HG03066 (cell line): Measurements from ENCODE around the gene HIF3A.
"Not testable (repeated sequence)": the region's sequence is repeated elsewhere in the genome, so short reads cannot be mapped to it uniquely, and the experiment has no call there.

ENCODE experiments used
- ATAC-seq: cut with Tn5 transposase; IDR thresholded peaks from one replicate; pipeline ENCODE4 v1.9.1; 2021; ENCODE audit warnings: low read depth; ENCODE audit not compliant: unreplicated experiment

HIF3A gene

DNA sequence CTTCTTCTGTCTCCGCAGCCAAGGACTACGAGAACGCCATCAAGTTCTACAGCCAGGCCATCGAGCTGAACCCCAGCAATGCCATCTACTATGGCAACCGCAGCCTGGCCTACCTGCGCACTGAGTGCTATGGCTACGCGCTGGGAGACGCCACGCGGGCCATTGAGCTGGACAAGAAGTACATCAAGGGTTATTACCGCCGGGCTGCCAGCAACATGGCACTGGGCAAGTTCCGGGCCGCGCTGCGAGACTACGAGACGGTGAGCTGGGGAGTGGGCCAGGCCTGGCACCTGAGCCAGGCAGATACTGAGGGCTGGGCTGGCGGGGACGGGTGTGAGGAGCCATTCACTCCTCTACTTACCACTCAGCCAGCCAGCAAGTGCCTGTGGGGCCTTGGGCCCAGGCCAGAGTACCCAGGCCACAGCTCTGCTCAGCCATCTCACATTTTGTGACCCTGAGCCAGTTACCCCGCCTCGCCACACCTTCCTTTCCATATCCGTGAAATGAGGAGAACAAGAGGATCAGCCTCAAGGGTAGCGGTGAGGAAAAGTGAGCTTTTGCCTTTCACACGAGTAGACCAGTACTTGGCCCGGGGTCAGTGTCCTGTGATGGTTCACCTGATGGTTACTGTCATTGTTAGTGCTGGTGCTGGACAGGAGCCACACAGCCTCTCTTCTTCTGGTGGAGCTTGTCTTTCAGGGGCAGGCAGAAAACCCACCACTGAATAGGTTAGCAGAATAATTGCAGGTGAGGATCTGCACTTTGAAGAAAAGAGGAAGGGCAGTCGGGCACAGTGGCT is 57.1 kb downstream of the HIF3A start:
- ATAC-seq, result no peak

DNA sequence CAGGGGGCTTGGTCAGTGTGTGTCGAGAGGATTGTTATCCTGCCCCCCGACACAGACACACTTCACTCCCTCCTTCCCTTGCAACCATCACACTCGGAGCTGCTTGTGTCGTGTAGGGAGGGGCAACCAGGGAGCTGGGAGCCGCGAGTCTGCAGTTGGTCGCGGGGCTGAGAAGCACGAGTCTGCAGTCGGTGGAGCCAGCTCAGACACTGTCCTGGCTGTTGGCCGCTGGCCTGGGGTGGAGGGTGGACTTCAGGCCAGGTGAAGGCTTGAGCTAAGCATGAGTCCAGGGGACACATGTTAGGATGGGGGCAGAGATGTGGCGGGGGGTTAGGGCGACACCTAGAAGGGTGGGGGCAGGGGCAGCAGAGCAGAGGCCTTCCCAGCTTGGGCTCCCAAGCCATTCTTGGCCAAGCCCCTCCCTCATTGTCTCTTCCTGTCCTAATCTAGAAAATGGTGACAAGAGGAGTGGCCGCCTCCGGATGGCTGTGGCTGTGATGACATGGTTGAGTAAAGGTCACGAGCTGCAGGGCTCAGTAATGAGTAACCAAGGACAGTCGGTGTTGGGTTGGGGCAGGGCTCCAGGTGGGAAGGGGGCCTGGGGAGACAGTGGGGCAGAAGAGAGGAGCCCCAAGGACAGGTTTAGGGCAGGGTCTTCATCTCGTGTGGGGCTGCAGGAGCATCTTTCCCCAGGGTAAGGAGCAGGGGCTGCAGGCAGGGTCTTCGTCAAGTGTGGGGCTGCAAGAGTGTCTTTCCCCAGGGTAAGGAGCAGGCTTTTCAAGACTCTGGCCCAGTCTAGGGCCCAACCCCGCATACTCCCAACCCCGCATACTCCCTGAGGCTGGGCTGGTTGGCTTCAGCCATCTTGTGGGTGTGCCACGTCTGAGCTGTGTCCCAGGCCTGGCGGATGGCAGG is 58.6 kb downstream of the HIF3A start:
- ATAC-seq, result no peak

DNA sequence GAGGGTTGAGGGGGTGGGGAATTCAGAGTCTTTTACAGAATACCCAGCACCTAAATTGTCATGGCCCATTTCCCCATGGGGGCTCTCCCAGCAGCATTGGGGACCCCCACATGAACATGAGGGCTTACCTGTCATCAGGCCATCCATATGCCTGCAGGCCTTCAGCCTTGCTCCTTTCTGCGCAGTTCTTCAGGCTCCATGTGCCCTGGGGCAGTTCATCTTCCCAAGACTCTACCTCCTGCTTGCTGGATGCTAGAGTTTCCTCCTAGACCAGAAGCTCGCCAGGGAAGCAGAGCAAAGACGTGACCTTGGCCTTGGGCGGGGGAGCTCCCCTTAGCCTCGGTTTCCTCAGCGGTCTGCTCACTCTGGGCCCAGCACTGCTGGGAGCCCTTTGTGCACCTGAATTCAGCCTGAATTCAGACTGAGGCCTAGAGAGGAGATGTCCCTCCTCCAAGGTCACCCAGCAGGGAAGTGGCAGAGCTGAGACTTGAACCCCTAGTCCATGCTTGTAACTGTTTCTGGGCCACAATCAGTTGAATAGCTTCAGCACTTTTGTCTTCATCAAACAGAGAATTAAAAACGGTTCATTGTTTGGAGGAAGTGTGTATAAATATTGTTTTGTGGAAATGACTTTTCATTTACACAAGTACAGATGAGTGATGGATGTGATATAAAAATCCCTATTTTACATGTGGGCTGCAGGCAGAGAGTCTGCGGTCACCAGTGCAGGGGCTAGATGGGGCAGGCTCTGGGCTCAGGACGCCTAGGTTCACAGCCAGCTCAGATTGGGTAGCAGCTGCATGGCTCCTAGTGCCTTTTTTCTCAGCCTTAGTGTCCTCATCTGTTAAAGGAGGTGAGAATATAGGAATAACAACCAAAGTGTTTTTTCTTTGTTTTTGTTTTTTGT is 59.6 kb downstream of the HIF3A start:
- no peak for ATAC-seq

DNA sequence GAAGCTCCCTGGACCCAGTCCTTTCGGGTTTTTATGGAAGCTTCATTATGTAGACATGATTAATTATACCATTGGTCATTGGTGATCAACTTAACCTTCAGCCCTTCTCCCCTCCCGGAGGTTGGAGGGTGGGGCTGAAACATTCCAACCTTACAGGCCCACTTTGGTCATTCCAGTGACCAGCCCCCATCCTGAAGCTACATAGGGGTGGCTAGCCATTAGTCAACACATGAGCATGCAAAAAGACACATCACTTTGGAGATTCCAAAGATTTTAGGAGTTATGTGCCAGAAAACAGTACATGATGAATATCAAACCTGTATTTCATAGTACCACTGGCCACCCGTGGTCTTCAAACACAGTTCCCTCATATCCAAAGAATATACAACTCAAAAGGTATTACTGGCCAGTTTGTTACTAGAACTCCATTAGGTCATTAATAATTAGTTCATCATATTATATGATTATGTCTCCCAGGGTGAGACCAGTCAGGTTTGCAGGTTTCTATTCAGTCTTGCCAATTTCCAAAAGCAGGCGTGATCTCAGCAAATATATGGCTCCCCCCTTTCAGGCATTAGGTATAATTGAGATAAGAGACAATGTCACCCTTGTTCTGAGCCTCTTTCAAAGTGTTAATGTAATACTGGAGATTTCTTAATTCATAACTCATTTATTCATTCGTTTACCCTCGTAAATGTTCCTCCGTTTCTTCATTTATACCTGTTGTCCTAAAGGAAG is 61.2 kb downstream of the HIF3A start:
- ATAC-seq, result no peak

DNA sequence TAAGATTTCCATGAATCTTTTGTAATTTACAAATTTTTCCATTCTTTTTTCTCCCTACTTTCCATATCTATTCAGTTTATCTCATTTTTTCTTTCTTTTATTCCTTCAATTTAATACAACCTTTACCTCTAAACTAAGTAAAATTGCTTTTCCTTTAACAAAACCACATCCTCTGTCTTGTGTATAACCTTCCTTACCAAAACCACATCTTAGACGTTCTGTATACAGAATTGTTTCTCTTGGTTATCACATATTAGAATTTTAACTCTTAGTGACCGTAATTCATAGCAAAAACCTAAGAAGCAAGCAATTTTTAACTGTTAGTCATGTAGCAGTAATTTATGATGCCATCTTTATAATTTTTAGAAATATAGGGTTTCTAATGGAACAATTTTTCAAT is 65.1 kb downstream of the HIF3A start:
- no peak for ATAC-seq

DNA sequence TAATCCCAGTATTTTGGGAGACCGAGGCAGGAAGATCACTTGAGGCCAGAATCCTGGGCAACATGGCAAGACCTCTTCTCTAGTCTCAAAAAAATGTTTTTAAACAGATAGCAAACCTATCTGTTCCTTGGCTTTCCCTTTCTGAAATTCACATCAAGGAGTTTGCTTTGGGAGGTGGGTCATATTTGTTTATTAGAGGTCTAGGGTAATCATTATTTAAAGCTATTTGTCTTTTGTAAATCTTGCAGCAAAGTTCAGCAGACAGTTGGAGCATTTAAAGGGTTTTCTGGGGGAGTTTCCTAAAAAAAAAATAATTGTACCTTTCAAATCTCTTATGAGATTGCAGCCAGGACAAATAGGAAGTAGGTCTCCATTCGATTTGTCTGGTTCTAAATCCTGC is 67.5 kb downstream of the HIF3A start:
- no peak for ATAC-seq

DNA sequence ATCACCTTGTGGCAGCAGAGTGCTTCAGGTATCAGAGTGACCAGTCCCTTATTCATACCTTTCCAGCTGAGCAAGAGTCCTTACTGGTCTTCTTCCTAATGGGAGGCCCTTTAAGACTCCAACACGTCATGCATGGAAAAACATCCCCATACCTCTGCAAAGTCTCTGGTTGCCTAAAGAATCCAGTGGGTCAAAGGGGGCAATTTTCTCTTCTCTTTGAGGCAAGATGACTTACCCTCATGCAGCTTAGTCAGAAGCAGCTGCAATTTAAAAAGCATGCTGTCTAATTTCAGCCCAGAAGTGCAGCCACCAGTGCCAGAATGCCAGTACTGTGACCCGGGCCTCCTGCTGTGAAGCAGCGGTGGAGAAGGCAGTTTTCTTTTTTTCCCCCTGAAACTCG is 68.7 kb downstream of the HIF3A start:
- ATAC-seq, result no peak

DNA sequence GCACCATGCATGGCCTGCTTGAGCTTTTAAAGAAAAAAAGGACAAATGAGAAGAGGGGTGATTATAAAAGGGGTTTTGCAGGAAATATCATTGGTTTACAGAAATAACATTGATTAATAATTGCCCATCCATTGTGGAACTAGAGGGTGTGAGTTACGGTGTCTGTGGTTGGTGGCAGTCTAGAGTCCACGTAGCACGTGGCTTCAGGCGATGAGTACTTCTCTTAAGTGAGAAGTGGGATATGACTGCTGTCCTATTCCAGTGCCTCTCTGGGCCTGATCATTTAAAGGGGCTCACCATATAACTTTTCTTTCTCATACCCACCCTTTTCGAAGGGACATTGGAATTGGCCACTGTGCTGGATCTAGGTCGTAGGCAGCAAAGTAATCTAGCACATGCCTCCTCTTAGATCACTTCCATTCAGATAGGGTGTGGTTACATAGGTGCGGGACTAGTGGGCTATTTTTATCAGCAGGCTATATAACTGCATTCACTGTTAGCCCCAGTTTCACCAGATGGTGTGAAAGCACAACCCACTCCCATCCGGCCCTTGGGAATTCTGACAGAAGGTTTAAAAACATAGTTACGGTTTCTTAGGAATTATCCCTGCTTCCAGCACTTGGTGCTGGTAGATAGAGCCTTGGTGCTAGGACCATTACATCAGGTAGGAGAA is 69.9 kb downstream of the HIF3A start:
- ATAC-seq, result no peak

DNA sequence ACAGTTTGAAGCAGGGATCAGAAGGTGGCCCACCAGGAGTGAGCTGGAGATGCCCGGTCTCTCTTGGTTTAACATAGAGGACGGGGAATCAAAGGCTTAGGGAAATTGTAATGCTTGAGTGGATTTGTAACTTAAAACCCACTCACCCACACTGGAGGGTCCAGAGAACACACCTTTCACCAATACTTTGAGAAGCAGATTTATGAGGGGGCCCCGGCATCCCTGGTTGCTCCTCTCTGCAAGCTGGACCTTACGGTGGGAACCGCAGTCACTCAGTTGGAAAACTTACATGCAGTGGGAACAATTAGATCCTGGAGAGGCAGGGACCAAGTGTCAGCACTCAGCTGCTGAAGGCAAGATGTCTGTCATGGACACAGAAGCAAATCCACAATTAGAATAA is 70.6 kb downstream of the HIF3A start:
- ATAC-seq, result no peak

DNA sequence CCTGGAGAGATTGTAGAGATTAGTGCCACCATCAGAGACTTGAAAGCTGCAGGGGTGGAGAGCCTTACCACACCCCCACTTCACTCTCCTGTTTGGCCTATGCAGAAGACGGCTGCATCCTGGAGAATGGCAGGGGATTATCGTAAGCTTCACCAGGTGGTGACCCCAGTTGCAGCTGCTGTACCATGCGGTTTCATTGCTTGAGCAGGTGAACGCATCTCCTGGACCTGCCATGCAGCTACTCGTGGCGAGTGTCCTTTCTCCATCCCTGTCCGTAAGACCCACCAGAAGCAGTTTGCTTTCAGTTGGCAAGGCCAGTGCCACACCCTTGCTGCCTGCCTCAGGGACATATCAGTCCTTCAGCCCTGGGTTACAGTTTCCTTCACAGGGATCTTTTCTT is 71.3 kb downstream of the HIF3A start:
- ATAC-seq, result no peak

DNA sequence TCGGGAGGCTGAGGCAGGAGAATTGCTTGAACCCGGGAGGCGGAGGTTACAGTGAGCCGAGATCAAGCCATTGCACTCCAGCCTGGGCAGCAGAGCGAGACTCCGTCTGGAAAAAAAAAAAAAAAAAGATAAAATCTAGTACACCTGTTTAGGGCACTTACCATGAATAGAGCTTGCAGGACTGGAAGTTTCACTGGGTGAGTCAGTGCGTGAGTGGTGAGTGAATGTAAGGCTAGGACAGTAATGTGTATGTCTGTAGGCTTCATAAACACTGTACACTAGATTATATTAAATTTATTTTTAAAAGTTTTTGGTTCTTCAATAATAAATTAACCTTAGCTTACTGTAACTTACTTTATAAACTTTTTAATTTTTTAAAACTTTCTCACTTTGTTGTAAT is 73.0 kb downstream of the HIF3A start:
- ATAC-seq, result no peak

DNA sequence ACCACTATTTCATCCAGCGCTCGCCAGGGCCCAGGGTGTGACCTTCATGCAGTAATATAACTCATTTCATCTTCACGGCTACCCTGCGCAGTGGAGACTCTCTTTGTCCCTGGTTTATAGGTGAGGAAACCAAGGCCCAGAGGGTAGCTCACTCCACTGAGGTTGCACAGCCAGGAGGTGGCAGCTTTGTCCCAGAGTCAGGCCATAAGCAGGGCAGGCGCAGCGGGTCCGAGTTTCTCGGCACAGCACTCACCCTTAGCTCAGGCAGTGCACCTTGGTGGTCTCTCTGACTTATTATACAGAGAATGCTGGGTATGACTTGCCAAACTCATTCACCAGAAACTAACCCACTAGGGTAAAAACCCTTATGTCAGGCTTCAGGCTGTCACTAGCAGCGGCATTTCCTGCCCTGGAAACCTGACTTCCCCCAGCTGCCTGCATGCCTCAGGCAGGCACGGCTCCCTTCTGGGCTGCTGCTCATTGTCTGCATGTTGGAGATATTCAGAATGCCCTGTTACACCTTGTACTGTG is 74.6 kb downstream of the HIF3A start:
- no peak for ATAC-seq

DNA sequence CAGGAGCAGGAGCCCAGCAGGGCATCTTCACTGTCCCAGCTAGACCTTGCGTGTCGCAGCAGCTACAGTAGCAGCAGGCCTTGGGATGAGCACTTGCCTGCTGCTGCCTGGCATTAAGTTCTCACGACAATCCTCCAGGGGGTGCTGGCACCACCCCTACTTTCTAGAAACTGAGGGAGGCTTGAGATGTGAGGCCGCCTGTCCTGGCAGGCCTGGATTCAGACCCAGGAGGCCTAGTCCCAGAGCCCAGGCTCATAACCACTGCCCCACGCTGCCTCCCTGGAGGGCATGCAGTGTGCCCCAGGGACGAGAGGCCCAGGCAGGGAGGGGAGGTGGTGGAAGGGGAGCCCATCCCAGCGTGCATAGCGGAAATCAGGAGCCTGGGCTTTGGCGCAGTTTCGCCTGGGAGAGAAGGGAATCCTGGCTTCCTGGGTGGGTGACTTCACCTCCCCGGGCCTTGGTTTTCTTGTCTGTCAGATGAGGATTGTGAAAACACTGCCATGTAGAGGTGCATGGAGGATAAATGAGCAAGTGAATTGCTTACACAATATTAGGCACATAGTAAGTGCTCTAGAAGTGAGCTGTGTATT is 76.2 kb downstream of the HIF3A start:
- ATAC-seq, result no peak

DNA sequence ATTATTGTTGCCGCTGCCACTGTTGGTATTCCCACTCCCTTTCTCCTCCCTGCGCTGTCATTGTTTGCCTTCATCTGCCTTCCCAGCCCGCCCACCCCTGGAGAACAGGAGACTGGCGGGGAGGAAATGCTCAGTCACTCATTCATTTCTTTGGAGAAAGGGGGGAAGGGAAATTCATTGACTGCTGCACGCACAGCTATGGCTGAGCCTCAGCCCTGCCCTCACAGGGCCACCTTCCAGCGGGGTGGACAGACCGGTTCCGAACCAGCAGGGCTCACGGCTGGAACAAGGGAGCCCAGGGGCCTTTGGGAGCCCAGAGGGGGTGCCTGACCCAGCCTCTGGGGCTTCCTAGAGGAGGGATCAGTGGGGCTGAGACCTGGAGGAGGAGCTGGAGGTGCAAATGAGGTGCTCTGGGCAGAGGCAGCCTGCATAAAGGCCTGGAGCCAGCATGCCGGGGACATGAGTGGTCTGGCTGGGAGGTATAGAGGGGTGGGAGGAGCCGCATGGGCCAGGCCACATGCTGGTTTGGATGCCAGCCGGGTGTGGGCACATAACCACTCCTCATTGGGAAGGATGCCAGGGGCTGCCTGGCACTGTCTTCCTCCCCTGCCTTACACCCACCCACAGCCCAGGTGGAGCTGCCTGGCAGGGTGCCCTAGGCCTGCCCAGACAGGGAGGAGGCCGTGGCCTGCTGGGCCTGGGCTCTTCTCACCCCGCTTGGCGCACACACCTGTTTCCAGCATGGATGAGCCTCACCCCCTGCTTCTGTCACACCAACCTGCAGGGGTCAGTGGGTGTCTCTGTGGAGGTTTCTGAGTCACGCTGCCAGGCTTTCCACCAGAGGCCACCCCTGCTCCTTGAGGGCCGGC is 76.9 kb downstream of the HIF3A start:
- no peak for ATAC-seq

DNA sequence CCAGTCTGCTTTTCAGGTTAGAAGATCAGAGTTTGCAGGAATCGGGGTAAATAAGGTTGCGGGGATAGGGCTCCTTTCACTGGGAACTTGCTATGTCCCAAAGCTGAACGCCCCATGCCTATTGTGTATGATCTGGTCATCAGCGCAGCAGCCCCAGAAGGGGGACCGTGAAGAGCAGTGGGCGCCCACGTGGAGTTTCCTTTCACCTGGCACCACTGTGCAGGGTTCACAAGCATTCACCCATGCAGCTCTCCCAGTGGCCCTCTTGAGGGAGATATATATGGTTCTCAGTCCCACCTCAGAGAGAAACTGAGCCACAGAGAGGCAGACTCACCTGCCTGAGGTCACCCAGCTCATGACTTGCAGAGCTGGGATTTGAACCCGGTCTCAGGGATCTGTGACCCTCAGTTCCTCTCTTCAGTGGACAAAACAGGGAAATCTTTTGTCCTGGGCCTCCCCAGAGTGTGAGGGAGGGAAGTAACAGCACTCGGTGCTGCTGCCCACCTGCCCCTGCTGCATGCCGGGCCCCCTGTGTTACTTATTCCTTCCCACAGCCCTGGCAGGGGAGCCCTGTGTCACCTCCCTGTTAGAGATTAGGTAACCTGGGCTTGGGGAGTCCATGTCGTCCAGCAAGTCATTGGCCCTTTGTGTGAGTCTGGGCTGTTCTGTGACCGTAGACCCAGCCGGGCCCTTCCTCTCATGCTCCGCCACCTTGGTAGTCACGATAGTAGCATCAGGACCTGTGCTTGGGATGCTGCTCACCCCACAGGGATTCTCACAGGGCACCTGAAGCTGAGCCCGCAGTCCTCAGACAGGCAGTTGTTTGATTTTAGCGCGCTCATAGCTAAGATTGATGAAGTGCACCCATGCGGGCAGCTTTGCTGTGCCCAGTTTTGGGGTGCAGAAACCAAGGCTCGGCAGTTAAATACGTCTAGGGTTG is 78.0 kb downstream of the HIF3A start:
- ATAC-seq, result no peak

DNA sequence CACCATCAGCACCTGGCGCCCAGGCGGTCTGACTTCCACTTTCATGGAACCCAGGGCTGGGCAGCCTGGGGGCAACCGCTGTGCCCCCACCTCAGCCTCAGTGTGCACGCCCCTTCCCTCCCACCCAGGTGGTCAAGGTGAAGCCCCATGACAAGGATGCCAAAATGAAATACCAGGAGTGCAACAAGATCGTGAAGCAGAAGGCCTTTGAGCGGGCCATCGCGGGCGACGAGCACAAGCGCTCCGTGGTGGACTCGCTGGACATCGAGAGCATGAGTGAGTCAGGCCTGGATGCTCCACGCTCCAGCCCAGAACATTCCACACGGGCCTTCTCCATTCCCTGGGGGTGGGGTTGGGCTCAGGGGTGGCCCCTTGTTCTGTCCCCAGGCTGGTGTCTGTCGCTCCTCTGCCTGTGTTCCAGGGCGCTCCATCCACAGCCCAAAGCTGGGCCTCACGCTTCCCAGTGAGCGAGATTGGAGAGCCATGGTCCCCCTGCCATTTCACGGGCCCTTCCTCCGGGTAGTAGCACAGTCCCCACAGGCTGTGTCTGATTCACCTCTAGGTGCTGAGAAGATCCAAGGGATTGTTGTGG is 78.7 kb downstream of the HIF3A start:
- not testable (repeated sequence) for ATAC-seq
